ENCODE measurements around the gene PYGB.
A peak's percentile ranks its signal among the peaks of the same experiment; 100 is the strongest.

PYGB gene

GRCh38 chr20:25213566-25214425 lies 34.1 kb upstream of the PYGB start:
- H3K9me3 ChIP-seq (ENCODE audit: control insufficient read depth, insufficient read depth, low read depth, low read length): no peaks in the 10 kb centered on the region
- TF ChIP-seq ZNF121 (tag by site-specific recombination; IDR thresholded peaks at IDR 0.05): peak; percentile 88
- no peak for TF ChIP-seq ZNF530 (tag by site-specific recombination; IDR thresholded peaks at IDR 0.05; ENCODE audit: low read depth)
- no peak for TF ChIP-seq ZNF501 (tag by site-specific recombination; IDR thresholded peaks at IDR 0.05)
- TF ChIP-seq ZNF558 (tag by site-specific recombination; IDR thresholded peaks at IDR 0.05): no peak
- no peak for TF ChIP-seq ZNF223 (tag by site-specific recombination; IDR thresholded peaks at IDR 0.05)
- TF ChIP-seq RBAK (tag by site-specific recombination; IDR thresholded peaks at IDR 0.05): no peak
- TF ChIP-seq ZNF514 (tag by site-specific recombination; IDR thresholded peaks at IDR 0.05): no peak
- TF ChIP-seq BCL11B (tag by site-specific recombination; IDR thresholded peaks at IDR 0.05; ENCODE audit: low read depth): no peak
- TF ChIP-seq ZBTB1 (tag by site-specific recombination; IDR thresholded peaks at IDR 0.05): no peak
- H3K4me1 ChIP-seq (ENCODE audit: control insufficient read depth, insufficient read depth, low read length): no peaks in the 10 kb centered on the region
- H3K27ac ChIP-seq (ENCODE audit: extremely low read depth, low read depth, low read length): no peak overlapping the region
- H3K4me3 ChIP-seq (ENCODE audit: low read depth, low read length): no peak overlapping the region
- ChIA-PET POLR2A (no interaction called here), CTCF (interaction anchor here (0.5 kb wide), 1 partner anchor 15 kb away, joined by 3 read pairs; no protein-coding TSS in a partner anchor)
- H3K36me3 ChIP-seq (ENCODE audit: control insufficient read depth in 2 of 2, insufficient read depth in 1 of 2, low read length in 2 of 2): peaks cover 11 to 88% of the 10 kb centered on the region in 2 experiments; a peak in 2 of 3 replicates

GRCh38 chr20:25214426-25214790 lies 33.5 kb upstream of the PYGB start:
- CTCF ChIA-PET: no interaction called here
- H3K4me1 ChIP-seq (ENCODE audit: control insufficient read depth, insufficient read depth, low read length): no peaks in the 10 kb centered on the region
- peaks cover 13 to 94% of the 10 kb centered on the region in 2 experiments; a peak in 2 of 3 replicates for H3K36me3 ChIP-seq (ENCODE audit: control insufficient read depth in 2 of 2, insufficient read depth in 1 of 2, low read length in 2 of 2)
- TF ChIP-seq ZNF239 (tag by site-specific recombination; IDR thresholded peaks at IDR 0.05) (no peak), ZNF366 (tag by site-specific recombination; conservative IDR thresholded peaks at IDR 0.05) (no peak), SALL2 (tag by site-specific recombination; IDR thresholded peaks at IDR 0.05; ENCODE audit: borderline replicate concordance) (no peak), KLF8 (tag by site-specific recombination; IDR thresholded peaks at IDR 0.05) (no peak), YY2 (tag by site-specific recombination; IDR thresholded peaks at IDR 0.05) (no peak), MZF1 (tag by site-specific recombination; IDR thresholded peaks at IDR 0.05; ENCODE audit: borderline replicate concordance) (no peak), TSHZ1 (tag by site-specific recombination; IDR thresholded peaks at IDR 0.05; ENCODE audit: borderline replicate concordance) (no peak), ZNF776 (tag by site-specific recombination; IDR thresholded peaks at IDR 0.05; ENCODE audit: borderline replicate concordance) (no peak), SP2 (tag by site-specific recombination; IDR thresholded peaks at IDR 0.05) (no peak), ZNF555 (tag by site-specific recombination; conservative IDR thresholded peaks at IDR 0.05) (no peak), ZNF623 (tag by site-specific recombination; IDR thresholded peaks at IDR 0.05) (no peak), FEZF1 (tag by site-specific recombination; IDR thresholded peaks at IDR 0.05) (no peak), ZNF221 (tag by site-specific recombination; IDR thresholded peaks at IDR 0.05; ENCODE audit: borderline replicate concordance) (no peak), ZNF354C (tag by site-specific recombination; IDR thresholded peaks at IDR 0.05; ENCODE audit: borderline replicate concordance, low read depth) (no peak), ZNF37A (tag by site-specific recombination; IDR thresholded peaks at IDR 0.05) (no peak), ZNF10 (tag by site-specific recombination; IDR thresholded peaks at IDR 0.05) (no peak), ZNF302 (tag by site-specific recombination; IDR thresholded peaks at IDR 0.05; ENCODE audit: low read depth) (no peak), ZNF518A (tag by site-specific recombination; conservative IDR thresholded peaks at IDR 0.05; ENCODE audit: low read depth) (no peak)

More at GRCh38 chr20:25214426-25214790, 33.5 kb upstream of the PYGB start:
- H3K9me3 ChIP-seq (ENCODE audit: control insufficient read depth, insufficient read depth, low read depth, low read length): no peaks in the 10 kb centered on the region
- H3K4me3 ChIP-seq (ENCODE audit: low read depth, low read length): no peak overlapping the region
- H3K27ac ChIP-seq (ENCODE audit: extremely low read depth, low read depth, low read length): no peak overlapping the region
- POLR2A ChIA-PET: no interaction called here
